SU-DHL-6 (cell line): ENCODE data around the gene TRIM49B.
"Not testable (repeated sequence)": the region's sequence is repeated elsewhere in the genome, so short reads cannot be mapped to it uniquely, and the experiment has no call there.

ENCODE experiments used
- H2AFZ ChIP-seq: fragments of 200-600 bp; sonication (generic); 2 replicates; pipeline ENCODE4 v1.6.1; 2014; ENCODE audit warnings: low read depth, mild to moderate bottlenecking, moderate library complexity, mixed read lengths, antibody characterized with exemption, low read length; ENCODE audit not compliant: severe bottlenecking
- H3F3A ChIP-seq: fragments of 200-600 bp; shearing (Covaris generic); 2 replicates; pipeline ENCODE4 v1.6.0; 2016; ENCODE audit warnings: antibody characterized with exemption, mild to moderate bottlenecking; ENCODE audit not compliant: insufficient read depth
- H3K27ac ChIP-seq: fragments of 200-600 bp; sonication (generic); 2 replicates; pipeline ENCODE4 v1.5.1; 2016; ENCODE audit warnings: low read depth, mild to moderate bottlenecking, low read length, moderate library complexity, mixed read lengths
- H3K27me3 ChIP-seq: fragments of 200-600 bp; sonication (generic), shearing (Covaris generic); 2 replicates; pipeline ENCODE4 v1.6.0; 2014; ENCODE audit warnings: mild to moderate bottlenecking, low read length
- H3K36me3 ChIP-seq: fragments of 200-600 bp; sonication (generic); 2 replicates; pipeline ENCODE4 v1.6.1; 2014; ENCODE audit warnings: mild to moderate bottlenecking, low read length, mixed read lengths
- H3K4me2 ChIP-seq: fragments of 300-600, 200-600 bp; shearing (Covaris generic), sonication (generic); 2 replicates; pipeline ENCODE4 v1.6.0; 2014; ENCODE audit warnings: low read length, low read depth, mild to moderate bottlenecking; ENCODE audit not compliant: poor library complexity, severe bottlenecking
- H3K4me3 ChIP-seq: fragments of 200-600 bp; sonication (generic); 2 replicates; pipeline ENCODE4 v1.5.1; 2014; ENCODE audit warnings: antibody characterized with exemption, low read length, mild to moderate bottlenecking, mixed read lengths; ENCODE audit not compliant: insufficient read depth, poor library complexity, severe bottlenecking
- H3K79me2 ChIP-seq: fragments of 200-600 bp; sonication (generic); 2 replicates; pipeline ENCODE4 v1.6.1; 2014; ENCODE audit warnings: mild to moderate bottlenecking, low read length, moderate library complexity; ENCODE audit not compliant: insufficient read depth
- H3K9ac ChIP-seq: fragments of 200-600 bp; sonication (generic); 2 replicates; pipeline ENCODE4 v1.7.0; 2014; ENCODE audit warnings: mild to moderate bottlenecking, low read length
- H3K9me2 ChIP-seq: fragments of 200-600 bp; sonication (generic); replicated peaks from 2 replicates; pipeline ENCODE4 v1.6.1; 2014; ENCODE audit warnings: low read length; ENCODE audit not compliant: insufficient read depth
- H3K9me3 ChIP-seq: fragments of 200-600 bp; sonication (generic); 2 replicates; pipeline ENCODE4 v1.6.1; 2014; ENCODE audit warnings: low read length, mixed read lengths; ENCODE audit not compliant: insufficient read depth
- H4K20me1 ChIP-seq: fragments of 200-600 bp; sonication (generic); 2 replicates; pipeline ENCODE4 v1.6.1; 2014; ENCODE audit warnings: low read depth, mild to moderate bottlenecking, antibody characterized with exemption, low read length, moderate library complexity, mixed read lengths

Gene TRIM49B, protein sequence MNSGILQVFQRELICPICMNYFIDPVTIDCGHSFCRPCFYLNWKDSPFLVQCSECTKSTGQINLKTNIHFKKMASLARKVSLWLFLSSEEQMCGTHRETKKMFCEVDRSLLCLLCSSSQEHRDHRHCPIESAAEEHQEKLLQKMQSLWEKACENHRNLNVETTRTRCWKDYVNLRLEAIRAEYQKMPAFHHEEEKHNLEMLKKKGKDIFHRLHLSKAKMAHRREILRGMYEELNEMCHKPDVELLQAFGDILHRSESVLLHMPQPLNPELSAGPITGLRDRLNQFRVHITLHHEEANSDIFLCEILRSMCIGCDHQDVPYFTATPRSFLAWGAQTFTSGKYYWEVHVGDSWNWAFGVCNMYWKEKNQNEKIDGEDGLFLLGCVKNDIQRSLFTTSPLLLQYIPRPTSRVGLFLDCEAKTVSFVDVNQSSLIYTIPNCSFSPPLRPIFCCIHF

DNA sequence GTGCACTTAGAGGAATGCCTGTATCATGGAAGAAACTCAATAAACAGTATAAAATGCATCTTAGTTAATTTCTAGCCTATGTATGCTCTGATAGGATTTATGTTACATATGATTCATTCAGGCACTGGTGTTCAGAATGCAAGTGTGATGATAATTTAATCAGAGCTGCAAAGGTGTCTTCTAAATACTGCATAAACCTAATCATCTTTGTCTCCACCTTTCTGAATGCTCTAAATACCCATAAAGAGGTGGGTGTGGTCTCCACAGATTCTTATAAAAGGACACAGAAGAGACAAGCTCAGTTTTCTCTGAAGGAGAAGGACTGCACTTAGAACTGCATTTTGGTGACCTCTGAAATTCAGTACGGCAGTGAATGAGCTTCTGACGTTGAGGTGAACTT is at the start of gene TRIM49B:
Gene TRIM49B (plus strand): TSS at position 301 of the 400 bp plus-strand sequence. CDS start 2,777 bp downstream, outside the sequence.
- not testable (repeated sequence) for H3K9ac ChIP-seq, H4K20me1 ChIP-seq, H3K79me2 ChIP-seq, H3K9me3 ChIP-seq, H3K4me2 ChIP-seq, H2AFZ ChIP-seq, H3K9me2 ChIP-seq, H3K27ac ChIP-seq, H3K4me3 ChIP-seq, H3K36me3 ChIP-seq, H3F3A ChIP-seq, H3K27me3 ChIP-seq

DNA sequence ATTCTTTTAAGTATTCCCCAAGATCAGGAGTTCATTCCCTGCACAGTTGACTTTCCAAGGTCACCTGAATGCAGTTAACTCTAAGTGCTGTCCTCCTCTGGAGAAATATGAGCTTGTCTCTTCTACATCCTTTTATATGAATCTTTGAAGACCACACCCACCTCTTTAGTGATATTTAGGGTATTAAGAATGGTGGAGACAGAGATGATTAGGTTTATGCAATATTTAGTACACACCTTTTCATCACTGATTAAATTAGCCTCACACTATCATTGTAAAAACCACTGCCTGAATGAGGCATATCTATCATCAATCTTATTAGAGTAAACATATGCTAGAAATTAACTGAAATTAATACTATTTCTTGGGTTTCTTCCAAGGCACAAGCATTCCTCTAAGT is 44.8 kb upstream of the TRIM49B start, which contains the start of gene TRIM51G:
Gene TRIM51G (minus strand): TSS at position 101 of the 400 bp plus-strand sequence. CDS start 2,190 bp downstream, outside the sequence.
- not testable (repeated sequence) for H3K36me3 ChIP-seq, H3F3A ChIP-seq, H3K9me3 ChIP-seq, H3K9ac ChIP-seq, H3K4me3 ChIP-seq, H3K27me3 ChIP-seq, H2AFZ ChIP-seq, H3K79me2 ChIP-seq, H3K4me2 ChIP-seq, H4K20me1 ChIP-seq, H3K9me2 ChIP-seq, H3K27ac ChIP-seq

DNA sequence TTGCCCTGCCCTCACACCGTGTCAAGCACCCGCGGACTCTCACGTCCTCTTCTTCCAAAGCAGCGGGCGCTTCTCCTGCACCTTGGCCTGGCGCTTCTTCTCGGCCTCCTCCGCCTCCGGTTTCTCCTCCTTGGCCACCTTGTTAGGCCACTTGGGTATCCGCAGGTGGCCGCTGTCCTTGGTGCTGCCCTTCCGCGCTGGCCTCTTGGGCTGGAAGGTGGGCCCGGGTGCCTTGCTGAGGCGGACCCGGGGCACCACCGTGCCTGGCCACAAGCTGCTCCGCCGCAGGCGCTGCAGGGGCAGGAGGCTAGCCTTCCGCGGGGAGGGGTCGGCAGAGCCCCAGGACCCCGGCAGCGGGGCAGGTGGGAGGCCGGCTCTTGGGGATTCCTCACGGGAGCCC is 19.6 kb downstream of the TRIM49B start:
- not testable (repeated sequence) for H3K9me3 ChIP-seq, H3K27me3 ChIP-seq, H3F3A ChIP-seq, H3K4me3 ChIP-seq, H3K9me2 ChIP-seq, H3K27ac ChIP-seq, H3K4me2 ChIP-seq, H3K79me2 ChIP-seq, H3K36me3 ChIP-seq, H4K20me1 ChIP-seq, H3K9ac ChIP-seq, H2AFZ ChIP-seq

DNA sequence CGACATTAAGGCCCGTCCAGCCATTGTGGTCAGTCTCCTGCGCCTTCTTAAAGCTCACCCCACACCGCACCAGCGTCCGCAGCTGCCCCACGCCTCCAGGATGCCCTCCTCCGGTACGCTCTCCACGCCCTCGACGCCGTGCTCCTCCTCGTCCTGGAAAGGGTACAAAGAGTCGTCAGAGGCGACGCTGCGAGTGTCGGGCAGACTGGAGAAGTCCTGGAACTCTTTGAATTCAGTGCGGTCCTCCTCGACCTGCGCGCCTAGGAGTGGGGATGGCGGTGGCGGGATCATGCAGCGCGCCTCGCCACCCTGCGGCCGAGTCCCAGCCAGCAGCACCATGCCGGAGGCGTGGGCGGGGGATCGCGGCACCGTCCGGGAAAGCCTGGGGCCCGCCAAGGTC is 21.2 kb downstream of the TRIM49B start:
- not testable (repeated sequence) for H3K36me3 ChIP-seq, H3K27me3 ChIP-seq, H3K4me3 ChIP-seq, H3K9me2 ChIP-seq, H3K9me3 ChIP-seq, H3K9ac ChIP-seq, H3F3A ChIP-seq, H4K20me1 ChIP-seq, H2AFZ ChIP-seq, H3K27ac ChIP-seq, H3K4me2 ChIP-seq, H3K79me2 ChIP-seq

DNA sequence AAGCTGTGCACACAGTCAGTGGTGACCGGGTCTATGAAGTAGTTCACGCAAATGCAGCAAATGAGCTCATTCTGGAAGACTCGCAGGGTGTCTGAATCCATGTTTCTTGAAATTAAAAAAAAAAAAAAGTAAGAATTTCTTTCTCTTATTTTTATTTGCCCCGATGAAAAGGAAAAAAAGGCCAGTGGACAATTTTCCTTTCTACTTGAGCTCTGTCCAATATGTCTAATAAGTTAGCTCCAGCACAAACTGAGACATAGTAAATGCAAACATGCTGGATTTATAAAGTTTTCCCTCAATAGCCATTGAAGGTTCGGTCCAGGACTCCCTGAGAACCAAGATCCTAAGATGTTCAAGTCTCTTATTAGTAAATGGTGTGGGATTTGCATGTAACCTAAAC is 30.4 kb downstream of the TRIM49B start, which contains the start of gene TRIM64C:
Gene TRIM64C (minus strand): TSS at position 101 of the 400 bp plus-strand sequence. CDS start 0 bp downstream, at position 101.
- H2AFZ ChIP-seq, H3K4me2 ChIP-seq, H3K27me3 ChIP-seq, H3K4me3 ChIP-seq, H3K9me3 ChIP-seq, H3K9me2 ChIP-seq, H4K20me1 ChIP-seq, H3K36me3 ChIP-seq, H3K27ac ChIP-seq, H3K79me2 ChIP-seq, H3K9ac ChIP-seq, H3F3A ChIP-seq: not testable (repeated sequence)

DNA sequence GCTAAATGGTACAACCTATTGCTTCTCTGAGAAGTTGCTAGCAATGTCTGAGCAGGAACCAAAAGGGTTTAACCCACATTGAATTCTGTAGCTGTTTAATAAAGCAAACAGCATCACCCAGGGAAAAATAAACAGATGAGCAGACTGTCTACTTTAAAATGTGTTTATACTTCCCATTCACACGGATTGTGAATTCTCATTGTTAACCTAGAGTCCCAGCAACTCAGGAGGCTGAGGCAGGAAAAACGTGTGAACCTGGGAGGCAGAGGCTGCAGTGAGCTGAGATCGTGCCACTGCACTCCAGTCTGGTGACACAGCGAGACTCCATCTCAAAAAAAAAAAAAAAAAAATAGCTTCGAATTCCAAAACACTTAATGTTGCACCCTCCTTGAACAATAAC is 41.3 kb downstream of the TRIM49B start:
- not testable (repeated sequence) for H3K9ac ChIP-seq, H3F3A ChIP-seq, H3K9me3 ChIP-seq, H4K20me1 ChIP-seq, H3K4me2 ChIP-seq, H3K27me3 ChIP-seq, H3K4me3 ChIP-seq, H3K36me3 ChIP-seq, H3K9me2 ChIP-seq, H2AFZ ChIP-seq, H3K27ac ChIP-seq, H3K79me2 ChIP-seq
